ENCODE results near the gene CROCC2.
A peak's percentile ranks its signal among the peaks of the same experiment; 100 is the strongest.

Gene CROCC2

DNA sequence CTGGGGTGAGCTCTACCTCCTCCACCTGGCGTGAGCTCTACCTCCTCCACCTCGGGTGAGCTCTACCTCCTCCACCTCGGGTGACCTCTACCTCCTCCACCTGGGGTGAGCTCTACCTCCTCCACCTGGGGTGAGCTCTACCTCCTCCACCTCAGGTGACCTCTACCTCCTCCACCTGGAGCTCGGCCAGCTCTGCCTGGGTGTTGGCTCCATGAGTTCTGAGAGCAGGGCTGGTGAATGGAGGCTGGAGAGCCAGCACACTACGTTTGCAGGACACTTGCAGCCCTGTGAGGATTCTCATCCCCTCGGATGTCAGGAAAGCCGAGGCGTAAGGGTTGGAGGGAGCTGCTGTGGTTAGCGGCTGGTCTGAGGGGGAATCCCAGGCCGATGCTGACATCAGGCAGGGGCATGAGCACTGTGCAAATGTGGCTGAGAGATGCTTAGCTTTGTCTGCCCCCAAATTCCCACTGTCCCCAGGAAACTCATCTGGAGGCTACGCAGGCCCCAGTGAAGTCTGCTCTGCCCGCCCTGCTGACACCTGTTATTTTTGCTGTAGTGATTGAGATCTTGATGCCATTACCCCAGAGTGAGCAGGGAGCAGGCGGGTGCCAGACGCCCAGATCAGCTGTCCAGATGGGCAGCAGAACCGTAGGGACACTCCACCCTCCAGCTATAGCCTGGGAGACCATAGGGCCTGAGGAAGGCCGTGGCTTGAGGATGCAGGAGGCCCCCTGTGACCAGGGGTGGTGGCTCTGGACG, 3.3 kb downstream of the CROCC2 start:
- Histone ChIP-seq H3K9me3 (replicated peaks in 1 of 11) (no peaks in the 10 kb centered on the region), H3K4me1 (peaks cover 14 to 59% (median 33%) of the 10 kb centered on the region in 10 experiments), H3K4me2 (no peak overlapping the region), H3K4me3 (no peak overlapping the region), H3K9ac (no peak overlapping the region), H3K27me3 (peaks cover 0 to 5% (median 0%) of the 10 kb centered on the region in 11 experiments; a peak in 1 of 22 replicates), H3K36me3 (no peaks in the 10 kb centered on the region), H4K20me1 (peaks cover 0 to 29% (median 17%) of the 10 kb centered on the region in 11 experiments; a peak in 12 of 22 replicates), H3K27ac (no peak overlapping the region)
- no peak for TF ChIP-seq Cebpa-rat (IDR thresholded peaks at IDR 0.05)

DNA sequence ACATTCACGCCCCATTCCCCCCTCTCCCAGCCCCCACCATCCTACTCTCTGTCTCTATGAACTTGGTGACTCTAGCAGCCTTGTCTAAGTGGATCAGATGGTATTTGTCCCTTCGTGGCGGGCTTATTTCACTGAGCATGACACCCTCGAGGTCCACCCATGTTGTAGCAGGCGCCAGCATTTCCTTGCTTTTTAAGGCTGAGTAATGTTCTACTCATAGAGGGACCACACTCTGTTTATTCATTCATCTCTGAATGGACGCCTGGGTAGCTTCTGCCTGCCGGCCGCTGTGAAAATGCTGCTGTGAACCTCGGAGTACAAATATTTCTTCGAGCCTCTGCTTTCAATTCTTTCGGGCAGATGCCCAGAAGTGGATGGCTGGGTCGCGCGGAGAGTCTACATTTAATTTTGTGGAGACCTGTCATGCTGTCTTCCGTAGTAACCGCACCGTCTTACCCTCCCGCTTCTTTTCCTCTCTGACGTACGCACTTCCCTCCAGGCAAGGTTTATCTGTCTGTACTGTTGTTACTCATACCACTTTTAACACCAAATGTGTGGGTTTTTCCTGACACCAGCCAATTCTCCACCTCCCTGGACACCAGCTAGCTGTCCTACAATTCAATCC, 5.6 kb downstream of the CROCC2 start:
- H3K4me3 ChIP-seq = no peak overlapping the region
- no peak overlapping the region for H3K9ac ChIP-seq
- no peak overlapping the region for H3K4me2 ChIP-seq
- peaks cover 9 to 54% (median 25%) of the 10 kb centered on the region in 10 experiments; a peak in 19 of 20 replicates for H3K4me1 ChIP-seq
- TF ChIP-seq Cebpa-rat (IDR thresholded peaks at IDR 0.05) = no peak
- H3K27me3 ChIP-seq = peaks cover 0 to 16% (median 0%) of the 10 kb centered on the region in 11 experiments; a peak in 7 of 22 replicates
- H4K20me1 ChIP-seq = peaks cover 0 to 23% (median 0%) of the 10 kb centered on the region in 11 experiments; a peak in 5 of 22 replicates
- no peak overlapping the region for H3K27ac ChIP-seq
- no peaks in the 10 kb centered on the region for H3K36me3 ChIP-seq
- H3K9me3 ChIP-seq (replicated peaks in 1 of 11) = no peaks in the 10 kb centered on the region

DNA sequence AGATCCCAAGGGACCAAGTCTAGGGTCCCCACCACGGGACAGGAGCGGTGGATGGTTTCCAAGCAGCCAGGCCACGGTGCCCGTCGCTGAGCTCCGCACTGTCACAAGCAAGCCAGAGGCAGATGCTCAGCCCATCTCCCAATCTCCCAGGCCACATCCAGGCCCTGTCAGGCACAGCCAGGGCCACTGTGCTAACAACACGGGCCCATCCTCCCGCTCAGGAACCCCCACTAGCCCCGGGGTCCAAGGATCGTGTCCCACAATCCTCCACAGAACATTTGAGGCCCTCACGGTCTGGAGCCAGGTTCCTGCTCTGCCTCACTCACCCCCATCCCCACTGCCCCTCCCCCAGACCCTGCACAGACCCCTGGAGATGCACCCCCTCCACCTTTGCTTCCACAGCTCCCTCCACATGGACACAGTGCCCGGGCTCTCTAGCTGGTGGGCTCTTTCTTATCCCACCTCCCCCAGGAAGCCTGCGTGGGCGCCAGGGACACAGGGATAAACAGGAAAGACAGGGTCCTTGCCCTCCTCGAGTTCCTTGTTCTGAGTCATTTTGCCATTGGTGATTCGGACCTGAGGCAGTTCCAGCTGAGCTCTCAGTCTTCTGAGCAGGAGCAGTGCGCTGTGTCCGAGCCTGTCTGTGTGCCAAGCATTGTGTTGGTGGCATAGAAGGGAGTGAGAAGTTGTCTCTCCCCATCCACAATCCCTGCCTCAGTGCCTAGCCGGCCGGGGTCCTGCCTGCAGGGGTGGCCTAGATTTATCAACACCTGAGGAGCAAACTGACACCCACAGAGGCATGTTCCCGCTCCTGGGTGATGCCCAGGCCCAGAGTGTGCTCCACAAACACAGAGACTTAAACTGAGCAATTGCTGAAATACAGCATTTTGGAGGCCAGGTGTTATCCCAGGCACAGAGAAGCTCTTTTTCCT, 7.0 kb downstream of the CROCC2 start:
- H3K4me1 ChIP-seq = peaks cover 13 to 62% (median 32%) of the 10 kb centered on the region in 10 experiments; a peak in 19 of 20 replicates
- peaks cover 0 to 24% (median 0%) of the 10 kb centered on the region in 11 experiments; a peak in 7 of 22 replicates for H3K27me3 ChIP-seq
- H4K20me1 ChIP-seq = peaks cover 0 to 31% (median 0%) of the 10 kb centered on the region in 11 experiments; a peak in 6 of 22 replicates
- H3K36me3 ChIP-seq = no peaks in the 10 kb centered on the region
- H3K9me3 ChIP-seq (replicated peaks in 1 of 11) = no peaks in the 10 kb centered on the region
- peak overlapping the region in 4 of 11 experiments; percentile 7 to 37 (median 16); a peak in 6 of 22 replicates for H3K4me2 ChIP-seq
- H3K4me3 ChIP-seq = no peak overlapping the region
- no peak overlapping the region for H3K27ac ChIP-seq
- peak overlapping the region in 1 of 11 experiments; percentile 22; a peak in 1 of 22 replicates for H3K9ac ChIP-seq
- no peak for TF ChIP-seq Cebpa-rat (IDR thresholded peaks at IDR 0.05)

GRCh38 chr2:240913810-240914644, 7.9 kb downstream of the CROCC2 start:
- Histone ChIP-seq H3K4me3 (no peak overlapping the region), H3K4me1 (peaks cover 13 to 67% (median 36%) of the 10 kb centered on the region in 10 experiments; a peak in 19 of 20 replicates), H4K20me1 (peaks cover 0 to 31% (median 0%) of the 10 kb centered on the region in 11 experiments; a peak in 6 of 22 replicates), H3K9ac (no peak overlapping the region), H3K27me3 (peaks cover 0 to 24% (median 0%) of the 10 kb centered on the region in 11 experiments; a peak in 7 of 22 replicates), H3K27ac (no peak overlapping the region), H3K9me3 (replicated peaks in 1 of 11) (no peaks in the 10 kb centered on the region), H3K4me2 (peak overlapping the region in 6 of 11 experiments; percentile 4 to 92 (median 29); a peak in 7 of 22 replicates), H3K36me3 (no peaks in the 10 kb centered on the region)
- TF ChIP-seq Cebpa-rat (IDR thresholded peaks at IDR 0.05) = no peak

DNA sequence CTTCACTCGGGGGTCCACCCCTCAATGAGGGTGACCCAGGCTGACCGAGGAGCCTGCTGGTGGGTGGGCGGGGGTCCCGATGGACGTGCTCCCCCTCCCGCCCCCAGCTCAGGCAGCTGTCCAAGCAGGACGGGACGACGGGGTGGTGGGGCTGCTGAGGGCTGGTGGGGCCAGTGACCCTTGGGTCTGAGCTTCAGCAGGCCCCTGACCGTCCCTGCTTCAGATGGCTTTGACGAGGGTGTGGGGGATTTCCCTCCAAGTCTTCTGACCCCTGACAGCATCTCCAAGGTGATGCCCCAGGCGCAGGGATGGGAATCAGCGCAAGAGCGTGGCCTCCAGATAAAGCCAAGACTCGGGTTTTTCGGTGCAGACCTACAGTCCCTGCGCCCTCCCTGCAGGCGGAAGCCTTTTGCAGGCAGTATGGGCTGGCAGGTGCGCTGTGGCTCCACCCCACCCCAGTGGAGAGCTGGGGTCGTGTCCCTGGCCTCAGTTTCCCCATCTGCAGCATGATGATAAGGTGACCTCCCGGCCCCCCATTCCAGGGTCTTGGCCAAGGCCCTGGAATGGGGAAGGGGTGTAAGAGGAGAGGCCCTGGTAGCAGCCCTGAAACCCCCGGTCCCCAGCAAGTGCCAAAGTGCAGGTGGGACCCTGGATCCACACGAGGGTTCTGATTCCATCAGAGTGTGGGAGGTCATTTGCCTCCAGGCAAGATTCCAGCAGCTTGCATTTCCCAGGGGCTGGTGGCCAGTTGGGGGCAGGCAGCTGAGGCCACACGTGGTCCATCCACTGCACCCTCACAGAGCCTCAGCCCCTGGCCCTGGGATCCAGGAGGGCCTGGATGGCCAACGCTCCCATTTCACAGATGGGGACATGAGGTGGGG, 8.7 kb downstream of the CROCC2 start:
- Histone ChIP-seq H3K4me1 (peaks cover 13 to 64% (median 36%) of the 10 kb centered on the region in 10 experiments; a peak in 19 of 20 replicates), H3K27ac (no peak overlapping the region), H3K9me3 (replicated peaks in 1 of 11) (no peaks in the 10 kb centered on the region), H3K4me3 (no peak overlapping the region), H3K9ac (no peak overlapping the region), H4K20me1 (peaks cover 0 to 31% (median 0%) of the 10 kb centered on the region in 11 experiments; a peak in 6 of 22 replicates), H3K27me3 (peaks cover 0 to 24% (median 0%) of the 10 kb centered on the region in 11 experiments; a peak in 7 of 22 replicates), H3K36me3 (no peaks in the 10 kb centered on the region), H3K4me2 (peak overlapping the region in 10 of 11 experiments; percentile 74 to 95 (median 91); a peak in 17 of 22 replicates)
- no peak for TF ChIP-seq Cebpa-rat (IDR thresholded peaks at IDR 0.05)

DNA sequence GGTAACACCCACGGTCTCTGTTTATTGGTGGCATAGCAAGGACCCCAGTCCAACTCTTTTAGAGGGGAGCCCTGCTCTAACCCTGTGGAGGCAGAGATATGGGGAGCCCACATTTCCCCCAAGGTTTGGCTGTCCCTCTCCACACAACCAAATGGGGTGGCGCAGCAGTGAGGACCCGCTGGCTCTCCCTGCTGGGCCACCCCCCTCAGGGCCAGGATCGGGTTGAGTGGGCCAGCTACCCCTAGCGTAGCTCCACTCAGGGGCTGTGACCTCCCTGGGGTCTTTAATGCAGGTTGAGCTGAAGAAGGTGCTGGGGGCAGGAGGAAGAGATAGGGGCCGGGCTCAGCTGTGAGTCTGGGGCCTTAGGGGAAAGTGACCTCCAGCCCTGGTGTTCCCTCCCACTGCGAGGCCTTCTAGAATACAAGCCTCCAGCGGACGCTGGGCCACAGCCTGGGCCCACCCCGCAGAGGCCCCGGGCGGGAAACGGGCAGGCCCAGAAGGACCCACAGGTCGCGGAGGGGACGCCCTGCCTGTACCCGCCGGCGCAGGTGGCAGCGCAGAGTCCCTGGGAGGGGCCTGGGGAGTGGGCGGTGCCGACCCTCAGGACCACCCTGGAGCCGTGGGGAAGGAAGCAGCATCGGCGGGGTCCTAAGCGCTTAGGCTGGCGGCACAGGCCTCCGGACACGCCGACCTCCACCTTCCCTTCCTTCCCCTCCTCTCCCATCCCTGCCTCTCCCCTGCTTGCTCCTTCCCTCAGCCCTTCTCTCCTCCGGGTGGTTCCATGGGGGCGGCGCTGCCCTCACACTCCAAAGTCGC, 9.6 kb downstream of the CROCC2 start:
- Histone ChIP-seq H3K4me3 (peak overlapping the region in 8 of 10 experiments; percentile 5 to 63 (median 44); a peak in 12 of 20 replicates), H3K36me3 (no peaks in the 10 kb centered on the region), H3K9ac (peak overlapping the region in 7 of 11 experiments; percentile 15 to 58 (median 49); a peak in 9 of 22 replicates), H4K20me1 (peaks cover 0 to 31% (median 0%) of the 10 kb centered on the region in 11 experiments; a peak in 6 of 22 replicates), H3K9me3 (replicated peaks in 1 of 11) (no peaks in the 10 kb centered on the region), H3K27me3 (peaks cover 0 to 24% (median 0%) of the 10 kb centered on the region in 11 experiments; a peak in 7 of 22 replicates), H3K4me2 (peak overlapping the region; percentile 74 to 95 (median 91)), H3K4me1 (peaks cover 13 to 57% (median 32%) of the 10 kb centered on the region in 10 experiments; a peak in 19 of 20 replicates), H3K27ac (no peak overlapping the region)
- TF ChIP-seq Cebpa-rat (IDR thresholded peaks at IDR 0.05) = no peak
